Esophagus muscularis mucosa (tissue), 4 donors: ENCODE data around the gene PCNX4. TPM values are rescaled to one million over a fixed set of nuclear protein-coding genes. Genes with fewer than 3 reads are reported as not detected.

ENCODE experiments used
- DNase-seq: peaks from one replicate; pipeline ENCODE4 v3.0.0-alpha.2; 2017; ENCODE audit errors: extremely low spot score
- H3K27ac ChIP-seq, 4 donors: fragments of 200-600 bp; sonication (generic); replicated peaks in 1 of 4; 1 replicate in 3 of 4; 2 replicates in 1 of 4; pipeline ENCODE4 v1.5.1; 2016 to 2019; ENCODE audit warnings: mild to moderate bottlenecking in 1 of 4
- H3K27me3 ChIP-seq, 4 donors: fragments of 200-600 bp; sonication (generic); one replicate each; pipeline versions ENCODE4 v1.5.1 to v1.6.0; 2016 to 2019
- H3K36me3 ChIP-seq, 4 donors: fragments of 200-600 bp; sonication (generic); one replicate each; pipeline ENCODE4 v1.5.1; 2016 to 2019
- H3K4me1 ChIP-seq, 4 donors: fragments of 200-600 bp; sonication (generic); one replicate each; pipeline ENCODE4 v1.5.1; 2016 to 2019
- H3K4me3 ChIP-seq, 4 donors: fragments of 200-600 bp; sonication (generic); 1 replicate in 2 of 4; 2 replicates in 2 of 4; pipeline ENCODE4 v1.5.1; 2016 to 2019; ENCODE audit warnings: mild to moderate bottlenecking in 4 of 4, moderate library complexity in 1 of 4
- H3K9me3 ChIP-seq, 4 donors: fragments of 200-600 bp; sonication (generic); 1 replicate in 3 of 4; 2 replicates in 1 of 4; pipeline ENCODE4 v1.5.1; 2016 to 2019
- EP300 ChIP-seq: sonication (generic); formaldehyde crosslinking; IDR thresholded peaks from one replicate; pipeline ENCODE4 v1.6.1; 2017; ENCODE audit warnings: antibody characterized with exemption
- POLR2A ChIP-seq: fragments of 450-650 bp; IDR thresholded peaks from one replicate; pipeline ENCODE4 v1.6.1; 2017; ENCODE audit warnings: antibody characterized with exemption, moderate library complexity, mild to moderate bottlenecking, low read depth
- POLR2AphosphoS5 ChIP-seq, 2 donors: sonication (generic); formaldehyde crosslinking; IDR thresholded peaks; one replicate each; pipeline ENCODE4 v1.6.1; 2017; ENCODE audit warnings: antibody characterized with exemption in 2 of 2
- WGBS: methylation state at CpG from one replicate; pipeline ENCODE4 v1.1.5; 2018; 5-methylcytosine and 5-hydroxymethylcytosine counted together
- intact Hi-C: fragments of 100-400 bp; cut with DNase I; formaldehyde crosslinking; loops from one replicate; pipeline ENCODE4 v1.15.1; 2023
- total RNA-seq, 4 donors: library from RNA; depleted of rRNA; stranded (reverse); fragments of >200 nt; gene quantifications; one replicate each; pipeline versions ENCODE4 v1.1.0 to v1.2.1, GENCODE V29; 2016
- TF ChIP-seq, protein P1 (sequence below), 3 experiments: fragments of 200-600 bp in 2 of 3; fragments of 450-650 bp in 1 of 3; sonication (generic) in 2 of 3; IDR thresholded peaks; one replicate each; pipeline ENCODE4 v1.5.1; 2017 to 2019; ENCODE audit warnings: antibody characterized with exemption in 3 of 3, mild to moderate bottlenecking in 2 of 3, moderate library complexity in 1 of 3

The PCNX4 gene
- total RNA-seq, 4 donors from 2014 or later, result 18.7 to 34.5 (median 26.3) TPM

DNA sequence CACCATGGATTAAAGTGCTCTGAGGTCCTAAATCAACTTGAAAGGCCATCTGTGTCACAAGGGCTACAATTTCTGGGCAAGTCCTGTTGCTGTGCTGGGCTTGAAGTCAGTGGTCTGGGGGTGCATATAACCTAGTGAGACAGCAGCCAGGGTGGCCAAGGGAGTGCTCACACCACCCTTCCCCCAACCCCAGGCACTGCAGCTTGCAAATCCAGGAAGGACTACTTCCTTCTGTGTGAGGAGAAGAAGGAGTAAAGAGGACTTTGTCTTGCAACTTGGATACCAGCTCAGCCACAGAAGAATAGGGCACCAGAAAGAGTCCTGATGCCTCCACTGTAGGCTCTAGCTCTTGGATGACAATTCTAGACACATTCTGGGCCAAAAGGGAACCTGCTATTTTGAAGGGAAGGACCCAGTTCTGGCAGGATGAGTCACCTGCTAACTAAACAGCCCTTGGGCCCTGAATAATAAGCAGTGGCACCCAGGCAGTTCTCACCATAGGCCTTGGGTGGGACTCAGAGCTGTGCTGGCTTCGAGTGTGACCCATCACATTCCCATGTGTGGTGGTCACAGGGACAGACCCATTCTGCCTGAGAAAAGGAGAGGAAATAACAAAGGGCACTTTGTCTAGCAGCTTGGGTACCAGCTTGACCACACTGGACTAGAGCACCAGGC lies 106.0 kb downstream of the PCNX4 start:
- TF ChIP-seq EP300 (no peak), POLR2A (no peak), POLR2AphosphoS5 (IDR thresholded peaks at IDR 0.05) (no peak)
- TF ChIP-seq, protein P1, sequence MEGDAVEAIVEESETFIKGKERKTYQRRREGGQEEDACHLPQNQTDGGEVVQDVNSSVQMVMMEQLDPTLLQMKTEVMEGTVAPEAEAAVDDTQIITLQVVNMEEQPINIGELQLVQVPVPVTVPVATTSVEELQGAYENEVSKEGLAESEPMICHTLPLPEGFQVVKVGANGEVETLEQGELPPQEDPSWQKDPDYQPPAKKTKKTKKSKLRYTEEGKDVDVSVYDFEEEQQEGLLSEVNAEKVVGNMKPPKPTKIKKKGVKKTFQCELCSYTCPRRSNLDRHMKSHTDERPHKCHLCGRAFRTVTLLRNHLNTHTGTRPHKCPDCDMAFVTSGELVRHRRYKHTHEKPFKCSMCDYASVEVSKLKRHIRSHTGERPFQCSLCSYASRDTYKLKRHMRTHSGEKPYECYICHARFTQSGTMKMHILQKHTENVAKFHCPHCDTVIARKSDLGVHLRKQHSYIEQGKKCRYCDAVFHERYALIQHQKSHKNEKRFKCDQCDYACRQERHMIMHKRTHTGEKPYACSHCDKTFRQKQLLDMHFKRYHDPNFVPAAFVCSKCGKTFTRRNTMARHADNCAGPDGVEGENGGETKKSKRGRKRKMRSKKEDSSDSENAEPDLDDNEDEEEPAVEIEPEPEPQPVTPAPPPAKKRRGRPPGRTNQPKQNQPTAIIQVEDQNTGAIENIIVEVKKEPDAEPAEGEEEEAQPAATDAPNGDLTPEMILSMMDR (IDR thresholded peaks at IDR 0.05), result no peak
- no peak for DNase-seq
- WGBS, result 88% methylated on average over 1 of the region's 1 CpG
- H3K27ac ChIP-seq, result no peak overlapping the region
- no peaks in the 10 kb centered on the region for H3K27me3 ChIP-seq
- H3K4me3 ChIP-seq, result no peak overlapping the region
- intact Hi-C loops, result loop anchor here (10.0 kb wide), 1 partner anchor 127 kb away; no protein-coding TSS in a partner anchor
- H3K4me1 ChIP-seq, result no peaks in the 10 kb centered on the region
- H3K36me3 ChIP-seq, result no peaks in the 10 kb centered on the region
- peaks cover 0 to 7% (median 2%) of the 10 kb centered on the region in 4 donors for H3K9me3 ChIP-seq

DNA sequence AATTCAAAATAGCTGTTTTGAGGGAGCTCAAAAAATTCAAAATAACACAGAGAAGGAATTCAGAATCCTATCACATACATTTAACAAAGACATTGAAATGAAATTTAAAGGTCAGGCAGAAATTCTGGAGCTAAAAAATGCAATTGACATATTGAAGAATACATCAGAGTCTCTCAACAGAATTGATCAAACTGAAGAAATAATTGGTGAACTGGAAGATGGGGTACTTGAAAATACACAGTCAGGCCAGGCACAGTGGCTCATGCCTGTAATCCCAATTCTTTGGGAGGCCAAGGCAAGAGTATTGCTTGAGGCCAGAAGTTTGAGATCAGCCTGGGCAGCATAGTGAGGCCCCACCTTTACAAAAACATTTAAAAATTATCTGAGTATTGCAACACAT lies 107.6 kb downstream of the PCNX4 start:
- DNase-seq, result no peak
- H3K9me3 ChIP-seq, result peaks cover 0 to 7% (median 2%) of the 10 kb centered on the region in 4 donors
- H3K4me1 ChIP-seq, result peaks cover 0 to 6% (median 0%) of the 10 kb centered on the region in 4 donors
- H3K4me3 ChIP-seq, result no peak overlapping the region
- no peaks in the 10 kb centered on the region for H3K27me3 ChIP-seq
- no peaks in the 10 kb centered on the region for H3K36me3 ChIP-seq
- no peak for TF ChIP-seq EP300
- TF ChIP-seq, protein P1 (IDR thresholded peaks at IDR 0.05), result no peak
- no peak for TF ChIP-seq POLR2AphosphoS5 (IDR thresholded peaks at IDR 0.05)
- TF ChIP-seq POLR2A, result no peak
- intact Hi-C loops, result loop anchor here (10.0 kb wide), 1 partner anchor 125 kb away; no protein-coding TSS in a partner anchor
- H3K27ac ChIP-seq, result no peak overlapping the region

- intact Hi-C loops, result no loop called here
- peaks cover 0 to 15% (median 0%) of the 10 kb centered on the region in 4 donors for H3K4me1 ChIP-seq
- H3K27ac ChIP-seq, result no peak overlapping the region
- no peaks in the 10 kb centered on the region for H3K36me3 ChIP-seq
- no peak for DNase-seq
- TF ChIP-seq, protein P1 (IDR thresholded peaks at IDR 0.05), result no peak
- TF ChIP-seq POLR2A (no peak), POLR2AphosphoS5 (IDR thresholded peaks at IDR 0.05) (no peak), EP300 (no peak)
- 67% methylated on average over 8 of the region's 8 CpGs for WGBS
- no peaks in the 10 kb centered on the region for H3K27me3 ChIP-seq
- H3K4me3 ChIP-seq, result no peak overlapping the region
- H3K9me3 ChIP-seq, result peaks cover 0 to 7% (median 0%) of the 10 kb centered on the region in 4 donors
Observed at GRCh38 chr14:60204104-60204842, 112.5 kb downstream of the PCNX4 start.

GRCh38 chr14:60204843-60205774 lies 113.4 kb downstream of the PCNX4 start:
- TF ChIP-seq, protein P1 (IDR thresholded peaks at IDR 0.05), result no peak
- TF ChIP-seq POLR2AphosphoS5 (IDR thresholded peaks at IDR 0.05) (no peak), EP300 (no peak)
- Histone ChIP-seq H3K36me3 (no peaks in the 10 kb centered on the region), H3K9me3 (no peaks in the 10 kb centered on the region), H3K4me3 (no peak overlapping the region), H3K4me1 (peaks cover 0 to 15% (median 0%) of the 10 kb centered on the region in 4 donors), H3K27ac (no peak overlapping the region), H3K27me3 (no peaks in the 10 kb centered on the region)
- DNase-seq, result no peak
- 71% methylated on average over 6 of the region's 6 CpGs for WGBS
- intact Hi-C loops, result no loop called here
